Endothelial cell of umbilical vein (primary cell): ENCODE results near the gene SLC22A23. TPM values are rescaled to one million over a fixed set of nuclear protein-coding genes. Genes with fewer than 3 reads are reported as not detected.

Experiments
- BruUV-seq: library from RNA; stranded (reverse); fragments of 400-500 nt; replicated peaks from 2 replicates; lab custom pipeline; 2021; lab: Mats Ljungman, UMichigan
- CTCF ChIA-PET: fragments of 300-600, 350-600 bp; sonication (Branson Sonifier 250); formaldehyde crosslinking; loops from one replicate; lab custom pipeline; 2021; ENCODE audit warnings: antibody characterized with exemption, inconsistent platforms; lab: Charles Lee
- POLR2A ChIA-PET: fragments of 300-600, 350-600 bp; sonication (Branson Sonifier 250); formaldehyde crosslinking; loops from one replicate; lab custom pipeline; 2021; ENCODE audit warnings: antibody characterized with exemption, inconsistent platforms; lab: Charles Lee
- DNase-seq: peaks from one replicate; pipeline ENCODE4 v3.0.0-alpha.2; 2011; ENCODE audit warnings: low read depth, low spot score
- FAIRE-seq: peaks from 2 replicates; lab custom pipeline; 2011; peaks lifted over from hg19 to GRCh38; lab: Jason Lieb, UNC
- H2AFZ ChIP-seq: 2 replicates; pipeline ENCODE4 v1.6.0; 2012; ENCODE audit warnings: low read depth, low read length, control low read depth, inconsistent platforms
- H3K27ac ChIP-seq: 2 replicates; pipeline ENCODE4 v1.5.1; 2011; ENCODE audit warnings: low read depth, mild to moderate bottlenecking, control low read depth, low read length, moderate library complexity; ENCODE audit not compliant: insufficient read depth
- H3K27me3 ChIP-seq, 2 experiments: 2 replicates each; pipeline versions ENCODE4 v1.6.0 to v1.6.1; 2011; ENCODE audit warnings: low read length in 2 of 2, mixed read lengths in 1 of 2; ENCODE audit not compliant: control insufficient read depth in 2 of 2, insufficient read depth in 2 of 2
- H3K36me3 ChIP-seq, 2 experiments: 2 replicates in 1 of 2; 3 replicates in 1 of 2; pipeline ENCODE4 v1.5.1; 2011; ENCODE audit warnings: low read length in 2 of 2, mild to moderate bottlenecking in 1 of 2, moderate library complexity in 1 of 2; ENCODE audit not compliant: control insufficient read depth in 2 of 2, insufficient read depth in 2 of 2; ENCODE audit errors: extremely low read depth in 1 of 2
- H3K4me1 ChIP-seq: 3 replicates; pipeline ENCODE4 v1.5.1; 2011; ENCODE audit warnings: mild to moderate bottlenecking, low read length; ENCODE audit not compliant: control insufficient read depth, insufficient read depth; ENCODE audit errors: extremely low read depth
- H3K4me2 ChIP-seq: 2 replicates; pipeline ENCODE4 v1.6.1; 2011; ENCODE audit warnings: low read length, control low read depth, mixed read lengths; ENCODE audit not compliant: insufficient read depth
- H3K4me3 ChIP-seq, 3 experiments: fragments of 200-600 bp in 1 of 3; sonication (generic), shearing (Covaris generic) in 1 of 3; replicated peaks in 1 of 3; 2 replicates each; pipeline ENCODE4 v1.5.1; 2011 to 2016; ENCODE audit warnings: control low read depth in 3 of 3, low read length in 3 of 3, mild to moderate bottlenecking in 2 of 3, inconsistent platforms in 1 of 3, low read depth in 1 of 3, moderate library complexity in 1 of 3; ENCODE audit not compliant: insufficient read depth in 1 of 3
- H3K79me2 ChIP-seq: 2 replicates; pipeline ENCODE4 v1.6.0; 2012; ENCODE audit warnings: low read length, inconsistent platforms; ENCODE audit not compliant: control insufficient read depth, insufficient read depth
- H3K9ac ChIP-seq: replicated peaks from 2 replicates; pipeline ENCODE3; 2011; ENCODE audit warnings: low read length, control low read depth; ENCODE audit not compliant: insufficient read depth; ENCODE audit errors: extremely low read depth
- H3K9me1 ChIP-seq: replicated peaks from 3 replicates; pipeline ENCODE4 v1.6.0; 2011; ENCODE audit warnings: mild to moderate bottlenecking, low read length; ENCODE audit not compliant: control insufficient read depth, insufficient read depth; ENCODE audit errors: extremely low read depth
- H3K9me3 ChIP-seq: replicated peaks from 2 replicates; pipeline ENCODE4 v1.5.1; 2012; ENCODE audit warnings: low read length, inconsistent platforms; ENCODE audit not compliant: control insufficient read depth, insufficient read depth
- H4K20me1 ChIP-seq: replicated peaks from 2 replicates; pipeline ENCODE3; 2011; ENCODE audit warnings: mild to moderate bottlenecking, low read length; ENCODE audit not compliant: control insufficient read depth, insufficient read depth; ENCODE audit errors: extremely low read depth
- CTCF ChIP-seq, 2 donors: IDR thresholded peaks; 1 replicate in 1 of 2; 2 replicates in 1 of 2; pipeline ENCODE4 v1.5.1; 2011; ENCODE audit warnings: low read length in 2 of 2, mild to moderate bottlenecking in 2 of 2, moderate library complexity in 2 of 2, control low read depth in 1 of 2, inconsistent platforms in 1 of 2, low read depth in 1 of 2; ENCODE audit not compliant: insufficient read depth in 1 of 2; ENCODE audit errors: extremely low read depth in 1 of 2
- EZH2 ChIP-seq: IDR thresholded peaks from 2 replicates; pipeline ENCODE4 v1.6.1; 2012; ENCODE audit warnings: borderline replicate concordance, low read depth, mild to moderate bottlenecking, moderate library complexity, low read length, inconsistent platforms; ENCODE audit not compliant: severe bottlenecking
- FOS ChIP-seq: IDR thresholded peaks from 2 replicates; pipeline ENCODE4 v1.6.1; 2011; ENCODE audit warnings: mild to moderate bottlenecking, low read length, moderate library complexity, borderline replicate concordance; ENCODE audit not compliant: insufficient read depth
- GATA2 ChIP-seq: IDR thresholded peaks from 2 replicates; pipeline ENCODE4 v1.7.0; 2011; ENCODE audit warnings: low read depth, mild to moderate bottlenecking, moderate library complexity, mixed read lengths, low read length; ENCODE audit not compliant: insufficient read length, insufficient read depth
- JUN ChIP-seq: IDR thresholded peaks from 2 replicates; pipeline ENCODE4 v1.6.1; 2011; ENCODE audit warnings: borderline replicate concordance, low read depth; ENCODE audit not compliant: insufficient read length, insufficient read depth
- MAX ChIP-seq: IDR thresholded peaks from 2 replicates; pipeline ENCODE4 v1.6.1; 2011; ENCODE audit not compliant: insufficient read depth, insufficient read length
- MYC ChIP-seq: IDR thresholded peaks from one replicate; pipeline ENCODE4 v1.6.1; 2011; ENCODE audit warnings: mild to moderate bottlenecking, low read depth, low read length
- POLR2A ChIP-seq: IDR thresholded peaks from 2 replicates; pipeline ENCODE4 v1.6.1; 2012; ENCODE audit warnings: low read depth, mild to moderate bottlenecking, control low read depth, low read length
- POLR2AphosphoS5 ChIP-seq: IDR thresholded peaks from 2 replicates; pipeline ENCODE4 v1.6.1; 2012; ENCODE audit warnings: low read depth, mild to moderate bottlenecking, control low read depth, low read length, moderate library complexity; ENCODE audit not compliant: insufficient read depth
- dilution Hi-C: fragments of 300-500 bp; cut with MboI; formaldehyde crosslinking; loops from one replicate; pipeline ENCODE4 v1.15.0; 2019; ENCODE audit warnings: low sequenced_read_pairs; ENCODE audit not compliant: extremely low pct_ligation_motif_present
- intact Hi-C: fragments of 100-400 bp; cut with micrococcal nuclease; formaldehyde crosslinking; loops from one replicate; pipeline ENCODE4 v1.10.0; 2022
- polyA plus RNA-seq, 4 experiments: library from polyadenylated mRNA; depleted of rRNA in 3 of 4; stranded (reverse) in 3 of 4; unstranded in 1 of 4; fragments of >200 nt; gene quantifications; 2 replicates each; pipeline versions ENCODE4 v1.2.1 to v1.2.3, GENCODE V29; 2011 to 2012; ENCODE audit warnings: missing spikeins in 1 of 4
- total RNA-seq: library from RNA; stranded (reverse); gene quantifications from 2 replicates; pipeline ENCODE4 v1.2.3, GENCODE V29; 2021

SLC22A23 gene
- total and polyA plus RNA-seq, 2 donors (not counting 3 experiments of a cell fraction or from before 2014, with no cell fraction given) = 4.2 to 14.3 TPM

- no peaks in the 10 kb centered on the region for H3K9me3 ChIP-seq
- DNase-seq (no peak), FAIRE-seq (no peak)
- intact Hi-C loops = no loop called here
- peaks cover 6% of the 10 kb centered on the region for H3K4me1 ChIP-seq
- TF ChIP-seq MAX (no peak), JUN (no peak), POLR2A (no peak), GATA2 (no peak), FOS (no peak)
- H2AFZ ChIP-seq = no peak overlapping the region
- H3K4me2 ChIP-seq = no peak overlapping the region
- no peak overlapping the region for H3K9ac ChIP-seq
- no peaks in the 10 kb centered on the region for H4K20me1 ChIP-seq
- H3K4me3 ChIP-seq = no peak overlapping the region
- H3K27me3 ChIP-seq = peaks cover 0 to 1% of the 10 kb centered on the region in 2 experiments
- no peak overlapping the region for H3K27ac ChIP-seq
- H3K79me2 ChIP-seq = no peaks in the 10 kb centered on the region
- CTCF ChIA-PET = interaction anchor here (3.2 kb wide), 1 partner anchor 17 kb away, joined by 14 read pairs; no protein-coding TSS in a partner anchor
- POLR2A ChIA-PET = no interaction called here
- H3K36me3 ChIP-seq = no peaks in the 10 kb centered on the region
- no TSS peak for BruUV-seq
- no peaks in the 10 kb centered on the region for H3K9me1 ChIP-seq
- dilution Hi-C loops = no loop called here
These were observed 28.6 kb downstream of the SLC22A23 start for GRCh38 chr6:3428247-3428646.

- DNase-seq (peak; percentile 36), FAIRE-seq (no peak)
- TF ChIP-seq MYC (no peak), GATA2 (no peak), POLR2A (no peak), POLR2AphosphoS5 (no peak), FOS (no peak), EZH2 (no peak), JUN (no peak), MAX (no peak), CTCF (IDR thresholded peaks at IDR 0.05; ENCODE audit: extremely low read depth in 1 of 2, insufficient read depth in 1 of 2, low read depth in 1 of 2, low read length in 2 of 2) (no peak)
- dilution Hi-C loops (no loop called here), intact Hi-C loops (no loop called here)
- H2AFZ ChIP-seq = peak overlapping the region; percentile 25
- ChIA-PET POLR2A (no interaction called here), CTCF (interaction anchor here (1.2 to 3.2 kb wide), 5 partner anchors 10 to 305 kb away, joined by 3 to 14 read pairs (median 5); partner anchors contain the start of gene SLC22A23)
- H3K9ac ChIP-seq = no peak overlapping the region
- H3K4me1 ChIP-seq = peaks cover 8% of the 10 kb centered on the region
- no peaks in the 10 kb centered on the region for H4K20me1 ChIP-seq
- H3K79me2 ChIP-seq = no peaks in the 10 kb centered on the region
- H3K4me2 ChIP-seq = no peak overlapping the region
- H3K27ac ChIP-seq = no peak overlapping the region
- H3K9me1 ChIP-seq = no peaks in the 10 kb centered on the region
- H3K36me3 ChIP-seq = no peaks in the 10 kb centered on the region
- no peaks in the 10 kb centered on the region for H3K9me3 ChIP-seq
- peaks cover 0 to 1% of the 10 kb centered on the region in 2 experiments for H3K27me3 ChIP-seq
- H3K4me3 ChIP-seq = no peak overlapping the region
- BruUV-seq = no TSS peak
These were observed 29.2 kb downstream of the SLC22A23 start for GRCh38 chr6:3427687-3428085.
